Upper lobe of left lung (tissue), 4 donors: ENCODE measurements around the gene EPB41L1.

Experiments used
- EP300 ChIP-seq, 4 donors: sonication (generic); formaldehyde crosslinking; IDR thresholded peaks; one replicate each; pipeline ENCODE4 v1.5.1; 2017; ENCODE audit warnings: antibody characterized with exemption in 4 of 4, control low read depth in 2 of 4
- POLR2A ChIP-seq, 4 donors: fragments of 450-650 bp; IDR thresholded peaks; one replicate each; pipeline ENCODE4 v1.5.1; 2016 to 2017; ENCODE audit warnings: antibody characterized with exemption in 4 of 4, mild to moderate bottlenecking in 2 of 4

DNA sequence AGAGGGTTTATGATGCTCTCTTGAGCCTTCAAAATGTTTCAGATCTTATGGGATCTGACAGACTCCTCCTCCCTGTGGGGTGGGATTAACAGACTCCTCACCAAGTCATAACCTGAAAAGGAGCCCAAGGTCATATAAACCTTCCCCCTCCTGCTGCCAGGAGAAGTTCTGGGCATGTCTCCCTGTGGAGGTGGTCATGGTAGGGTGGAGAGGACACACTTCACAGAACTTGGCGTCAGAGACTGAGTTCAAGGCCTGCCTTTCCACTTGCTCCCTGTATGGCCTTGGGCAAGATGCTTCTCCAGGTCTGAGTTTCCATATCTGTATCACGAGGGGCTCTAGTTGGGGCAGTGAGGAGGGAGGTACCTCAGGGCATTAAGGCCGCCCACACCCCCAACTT is 49.3 kb downstream of the EPB41L1 start:
- no peak for TF ChIP-seq EP300 (IDR thresholded peaks at IDR 0.05)
- TF ChIP-seq POLR2A (IDR thresholded peaks at IDR 0.05): no peak
